SW480 (cell line): ENCODE data around the gene SNUPN.

ENCODE experiments used
- DNase-seq: peaks from one replicate; pipeline ENCODE4 v3.0.0-alpha.2; 2016; ENCODE audit warnings: low spot score

Gene SNUPN

GRCh38 chr15:75625542-75626347, at the start of gene SNUPN:
SNUPN (minus strand) TSS chr15:75625725; CDS start chr15:75621051, 4,674 bp downstream.
- DNase-seq = peak; percentile 89

- DNase-seq = no peak
These were observed 48.8 kb upstream of the SNUPN start for GRCh38 chr15:75674366-75674765.

- no peak for DNase-seq
These were observed 48.1 kb upstream of the SNUPN start for GRCh38 chr15:75673426-75674235.

- DNase-seq = no peak
These were observed 47.3 kb upstream of the SNUPN start for GRCh38 chr15:75672646-75673425.

GRCh38 chr15:75671730-75672602, 46.4 kb upstream of the SNUPN start:
- no peak for DNase-seq

GRCh38 chr15:75669879-75670212, 44.3 kb upstream of the SNUPN start:
- DNase-seq = no peak

GRCh38 chr15:75669191-75669878, 43.8 kb upstream of the SNUPN start:
- peak; percentile 35 for DNase-seq

- DNase-seq = peak; percentile 87
These were observed 41.4 kb upstream of the SNUPN start for GRCh38 chr15:75666823-75667501.

- DNase-seq = no peak
These were observed 38.5 kb upstream of the SNUPN start for GRCh38 chr15:75663931-75664421.

- DNase-seq = no peak
These were observed 37.4 kb upstream of the SNUPN start for GRCh38 chr15:75662823-75663519.

GRCh38 chr15:75661756-75662140, 36.2 kb upstream of the SNUPN start:
- no peak for DNase-seq

- peak; percentile 59 for DNase-seq
These were observed 35.7 kb upstream of the SNUPN start for GRCh38 chr15:75661100-75661755.

GRCh38 chr15:75659928-75660645, 34.6 kb upstream of the SNUPN start:
- no peak for DNase-seq

GRCh38 chr15:75659141-75659771, 33.7 kb upstream of the SNUPN start:
- no peak for DNase-seq

GRCh38 chr15:75656813-75657212, 31.3 kb upstream of the SNUPN start:
- no peak for DNase-seq

GRCh38 chr15:75656331-75656730, 30.8 kb upstream of the SNUPN start:
- DNase-seq = no peak

- DNase-seq = no peak
These were observed 30.4 kb upstream of the SNUPN start for GRCh38 chr15:75655931-75656330.
